Suprapubic skin (tissue), 4 donors: ENCODE data around the gene RGS7BP. TPM values are rescaled to one million over a fixed set of nuclear protein-coding genes. Genes with fewer than 3 reads are reported as not detected.

Experiments used
- DNase-seq, 2 donors: peaks; one replicate each; pipeline ENCODE4 v3.0.0-alpha.2; 2019; ENCODE audit warnings: low spot score in 2 of 2
- H3K27ac ChIP-seq: fragments of 200-600 bp; sonication (generic); one replicate; pipeline ENCODE4 v1.5.1; 2019
- H3K27me3 ChIP-seq: fragments of 200-600 bp; sonication (generic); one replicate; pipeline ENCODE4 v1.5.1; 2019
- H3K36me3 ChIP-seq: fragments of 200-600 bp; sonication (generic); one replicate; pipeline ENCODE4 v1.5.1; 2019
- H3K4me1 ChIP-seq: fragments of 200-600 bp; sonication (generic); one replicate; pipeline ENCODE4 v1.5.1; 2019
- H3K4me3 ChIP-seq: fragments of 200-600 bp; sonication (generic); one replicate; pipeline ENCODE4 v1.5.1; 2019; ENCODE audit warnings: mild to moderate bottlenecking
- H3K9me3 ChIP-seq: fragments of 200-600 bp; sonication (generic); one replicate; pipeline ENCODE4 v1.5.1; 2019
- EP300 ChIP-seq: sonication (generic); formaldehyde crosslinking; IDR thresholded peaks from one replicate; pipeline ENCODE4 v1.6.1; 2017; ENCODE audit warnings: antibody characterized with exemption
- POLR2A ChIP-seq, 2 donors: fragments of 450-650 bp; IDR thresholded peaks; one replicate each; pipeline ENCODE4 v1.6.1; 2017; ENCODE audit warnings: antibody characterized with exemption in 2 of 2, mild to moderate bottlenecking in 2 of 2, moderate library complexity in 2 of 2
- POLR2AphosphoS5 ChIP-seq, 3 donors: sonication (generic); formaldehyde crosslinking; IDR thresholded peaks; one replicate each; pipeline ENCODE4 v1.6.1; 2017; ENCODE audit warnings: antibody characterized with exemption in 3 of 3
- WGBS: methylation state at CpG from one replicate; pipeline ENCODE4 v1.1.5; 2018; 5-methylcytosine and 5-hydroxymethylcytosine counted together
- total RNA-seq, 4 donors: library from RNA; depleted of rRNA; stranded (reverse); fragments of >200 nt; gene quantifications; one replicate each; pipeline ENCODE4 v1.1.0, GENCODE V29; 2016
- TF ChIP-seq, protein P1 (sequence below), 2 donors: fragments of 200-600 bp in 1 of 2; fragments of 450-650 bp in 1 of 2; sonication (generic) in 1 of 2; IDR thresholded peaks; one replicate each; pipeline ENCODE4 v1.5.1; 2016 to 2019; ENCODE audit warnings: antibody characterized with exemption in 2 of 2, mild to moderate bottlenecking in 1 of 2, moderate library complexity in 1 of 2

RGS7BP gene
- total RNA-seq, 4 donors from 2014 or later, result 0.55 to 2.2 (median 1.4) TPM; not detected in 1

DNA sequence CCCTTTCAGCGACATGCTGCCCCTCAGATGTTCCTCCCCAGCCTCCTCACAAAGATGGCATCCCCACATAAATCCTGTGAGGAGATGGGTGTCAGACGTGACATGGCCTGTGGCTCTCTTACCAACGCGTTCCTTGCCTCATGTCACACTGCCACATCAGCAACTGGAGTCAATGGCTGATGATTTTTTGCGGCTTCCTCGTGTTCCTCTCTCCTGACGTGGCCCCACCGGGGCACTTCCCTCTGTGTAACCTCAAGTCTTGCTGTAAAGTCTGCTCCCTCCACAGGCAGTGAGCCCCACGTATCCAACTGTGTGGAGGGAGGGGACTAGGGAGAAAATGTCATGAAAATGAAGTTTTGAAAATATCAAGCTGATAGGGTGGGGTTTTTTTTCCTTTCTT, 131.3 kb downstream of the RGS7BP start:
- no peak for DNase-seq
- H3K27ac ChIP-seq, result no peak overlapping the region
- H3K4me1 ChIP-seq, result no peaks in the 10 kb centered on the region
- no peaks in the 10 kb centered on the region for H3K9me3 ChIP-seq
- H3K4me3 ChIP-seq, result no peak overlapping the region
- no peaks in the 10 kb centered on the region for H3K36me3 ChIP-seq
- H3K27me3 ChIP-seq, result peaks cover 4% of the 10 kb centered on the region
- TF ChIP-seq POLR2A (IDR thresholded peaks at IDR 0.05) (no peak), POLR2AphosphoS5 (IDR thresholded peaks at IDR 0.05) (no peak), EP300 (no peak)
- TF ChIP-seq, protein P1, sequence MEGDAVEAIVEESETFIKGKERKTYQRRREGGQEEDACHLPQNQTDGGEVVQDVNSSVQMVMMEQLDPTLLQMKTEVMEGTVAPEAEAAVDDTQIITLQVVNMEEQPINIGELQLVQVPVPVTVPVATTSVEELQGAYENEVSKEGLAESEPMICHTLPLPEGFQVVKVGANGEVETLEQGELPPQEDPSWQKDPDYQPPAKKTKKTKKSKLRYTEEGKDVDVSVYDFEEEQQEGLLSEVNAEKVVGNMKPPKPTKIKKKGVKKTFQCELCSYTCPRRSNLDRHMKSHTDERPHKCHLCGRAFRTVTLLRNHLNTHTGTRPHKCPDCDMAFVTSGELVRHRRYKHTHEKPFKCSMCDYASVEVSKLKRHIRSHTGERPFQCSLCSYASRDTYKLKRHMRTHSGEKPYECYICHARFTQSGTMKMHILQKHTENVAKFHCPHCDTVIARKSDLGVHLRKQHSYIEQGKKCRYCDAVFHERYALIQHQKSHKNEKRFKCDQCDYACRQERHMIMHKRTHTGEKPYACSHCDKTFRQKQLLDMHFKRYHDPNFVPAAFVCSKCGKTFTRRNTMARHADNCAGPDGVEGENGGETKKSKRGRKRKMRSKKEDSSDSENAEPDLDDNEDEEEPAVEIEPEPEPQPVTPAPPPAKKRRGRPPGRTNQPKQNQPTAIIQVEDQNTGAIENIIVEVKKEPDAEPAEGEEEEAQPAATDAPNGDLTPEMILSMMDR (IDR thresholded peaks at IDR 0.05), result no peak
- WGBS, result 39% methylated on average over 9 of the region's 9 CpGs

DNA sequence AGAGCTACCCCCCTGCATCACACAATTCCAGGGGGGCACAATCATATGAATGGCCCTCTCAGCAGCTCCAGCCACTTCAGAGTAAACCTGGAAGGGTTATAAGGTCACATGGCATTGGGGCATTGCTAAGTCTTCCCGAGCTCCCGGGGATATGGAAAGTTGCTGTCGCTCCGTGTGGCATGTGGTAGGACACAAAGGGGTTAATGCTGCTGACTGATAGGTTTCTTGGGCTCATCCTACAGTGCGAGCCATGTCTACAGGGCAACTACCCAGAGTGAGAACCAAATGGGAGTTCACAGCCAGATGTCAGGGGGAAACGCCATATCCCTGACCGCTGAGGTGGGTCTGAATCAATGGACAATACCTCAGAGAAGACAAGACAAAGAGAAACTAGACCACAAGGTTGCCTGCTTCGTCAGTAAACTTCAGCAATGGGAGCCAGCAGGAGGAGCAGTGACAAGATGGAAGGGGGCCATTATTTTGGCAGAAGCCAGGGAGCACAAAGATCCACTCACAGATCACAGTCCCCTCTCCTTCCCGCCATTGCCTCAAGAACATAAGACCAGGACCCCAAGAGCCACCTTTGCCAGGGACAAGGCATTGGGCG, 132.1 kb downstream of the RGS7BP start:
- WGBS, result 66% methylated on average over 10 of the region's 10 CpGs
- DNase-seq, result no peak
- H3K4me1 ChIP-seq, result no peaks in the 10 kb centered on the region
- no peaks in the 10 kb centered on the region for H3K9me3 ChIP-seq
- H3K36me3 ChIP-seq, result no peaks in the 10 kb centered on the region
- H3K27ac ChIP-seq, result no peak overlapping the region
- no peak overlapping the region for H3K4me3 ChIP-seq
- peaks cover 4% of the 10 kb centered on the region for H3K27me3 ChIP-seq
- TF ChIP-seq, protein P1 (IDR thresholded peaks at IDR 0.05), result no peak
- TF ChIP-seq POLR2A (IDR thresholded peaks at IDR 0.05) (no peak), EP300 (no peak), POLR2AphosphoS5 (IDR thresholded peaks at IDR 0.05) (no peak)

DNA sequence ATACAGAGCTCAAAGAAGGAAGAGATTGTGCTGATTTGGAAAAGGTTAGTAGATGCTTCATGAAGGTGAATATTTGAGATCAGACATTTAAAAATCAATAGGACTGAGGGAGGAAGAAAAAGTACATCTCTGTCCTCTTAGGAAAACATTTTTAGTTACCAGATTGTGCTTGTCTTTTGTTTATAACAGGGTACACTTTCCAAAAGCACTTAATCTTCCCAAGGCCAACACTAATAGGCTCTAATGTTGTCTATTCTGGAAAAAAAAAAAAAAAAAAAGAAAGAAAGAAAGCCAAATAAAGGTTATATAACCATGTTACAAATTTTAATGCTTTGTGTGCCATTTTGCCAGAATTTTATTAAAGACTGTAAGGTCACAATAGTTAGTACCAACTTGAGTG, 139.0 kb downstream of the RGS7BP start:
- Histone ChIP-seq H3K4me1 (no peaks in the 10 kb centered on the region), H3K9me3 (no peaks in the 10 kb centered on the region), H3K27me3 (no peaks in the 10 kb centered on the region), H3K27ac (no peak overlapping the region), H3K36me3 (no peaks in the 10 kb centered on the region), H3K4me3 (no peak overlapping the region)
- DNase-seq, result no peak
- TF ChIP-seq POLR2AphosphoS5 (IDR thresholded peaks at IDR 0.05) (no peak), EP300 (no peak), POLR2A (IDR thresholded peaks at IDR 0.05) (no peak)
- TF ChIP-seq, protein P1 (IDR thresholded peaks at IDR 0.05), result no peak

DNA sequence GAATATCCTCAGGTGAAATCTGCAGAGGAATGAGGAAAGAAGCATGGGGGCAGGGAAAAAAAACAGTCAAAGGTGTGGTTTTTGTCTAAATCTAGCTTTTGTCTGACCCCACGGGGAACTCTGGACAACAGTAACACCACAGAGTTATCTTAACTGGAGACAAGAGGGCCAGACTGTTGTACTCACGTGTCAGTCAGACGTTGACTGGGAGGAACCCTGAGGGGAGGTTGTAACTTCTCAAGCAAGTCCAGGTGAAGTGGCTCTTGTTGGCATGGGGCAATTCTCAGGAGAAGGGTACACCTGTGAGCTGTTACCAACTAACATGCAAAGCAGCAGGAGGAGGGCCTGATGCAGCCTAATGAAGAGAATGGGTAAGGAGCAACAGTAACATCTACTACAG, 140.4 kb downstream of the RGS7BP start:
- no peak overlapping the region for H3K27ac ChIP-seq
- TF ChIP-seq, protein P1 (IDR thresholded peaks at IDR 0.05), result no peak
- no peak for TF ChIP-seq EP300
- no peak for TF ChIP-seq POLR2AphosphoS5 (IDR thresholded peaks at IDR 0.05)
- no peak for TF ChIP-seq POLR2A (IDR thresholded peaks at IDR 0.05)
- no peaks in the 10 kb centered on the region for H3K36me3 ChIP-seq
- H3K27me3 ChIP-seq, result no peaks in the 10 kb centered on the region
- WGBS, result 56% methylated on average over 3 of the region's 3 CpGs
- DNase-seq, result no peak
- no peak overlapping the region for H3K4me3 ChIP-seq
- no peaks in the 10 kb centered on the region for H3K9me3 ChIP-seq
- H3K4me1 ChIP-seq, result no peaks in the 10 kb centered on the region

DNA sequence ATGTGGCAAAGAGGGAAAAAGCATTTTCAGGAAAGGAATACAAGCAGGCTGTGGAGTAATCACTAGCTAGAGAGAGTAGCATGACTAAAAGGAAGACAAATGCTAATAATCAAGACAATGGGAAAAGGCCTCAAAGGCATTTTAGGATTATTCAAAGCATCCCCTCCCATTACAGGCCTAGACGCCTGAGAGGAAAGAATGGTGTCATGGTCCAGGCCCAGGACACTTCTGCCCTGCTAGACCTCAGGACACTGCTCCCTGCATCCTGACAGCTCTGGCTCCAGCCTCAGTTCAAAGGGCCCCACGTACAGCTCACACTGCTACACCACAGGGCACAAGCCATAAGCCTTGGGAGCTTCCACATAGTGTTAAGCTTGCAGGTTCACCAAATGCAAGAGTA, 143.7 kb downstream of the RGS7BP start:
- no peak for DNase-seq
- H3K4me1 ChIP-seq, result no peaks in the 10 kb centered on the region
- 80% methylated on average over 2 of the region's 2 CpGs for WGBS
- no peaks in the 10 kb centered on the region for H3K9me3 ChIP-seq
- no peaks in the 10 kb centered on the region for H3K36me3 ChIP-seq
- no peak overlapping the region for H3K27ac ChIP-seq
- no peaks in the 10 kb centered on the region for H3K27me3 ChIP-seq
- no peak overlapping the region for H3K4me3 ChIP-seq
- no peak for TF ChIP-seq POLR2AphosphoS5 (IDR thresholded peaks at IDR 0.05)
- TF ChIP-seq, protein P1 (IDR thresholded peaks at IDR 0.05), result no peak
- TF ChIP-seq POLR2A (IDR thresholded peaks at IDR 0.05), result no peak
- no peak for TF ChIP-seq EP300
